Neural crest cell (in vitro differentiated cells): ENCODE measurements around the gene CHRNG. TPM values are rescaled to one million over a fixed set of nuclear protein-coding genes. Genes with fewer than 3 reads are reported as not detected.

ENCODE experiments used
- DNase-seq: peaks from one replicate; pipeline ENCODE4 v3.0.0; 2021; ENCODE audit warnings: low read depth, mixed read lengths, low spot score
- H3K27ac Mint-ChIP-seq: one replicate; pipeline ENCODE4 v1.8.0; 2021; ENCODE audit warnings: mild to moderate bottlenecking, mixed read lengths; ENCODE audit not compliant: unreplicated experiment
- H3K27me3 Mint-ChIP-seq: 2 replicates; pipeline ENCODE4 v1.8.0; 2021; ENCODE audit warnings: low read depth, mild to moderate bottlenecking, mixed read lengths
- H3K36me3 Mint-ChIP-seq: 2 replicates; pipeline ENCODE4 v1.8.0; 2021; ENCODE audit warnings: low read depth, mild to moderate bottlenecking, mixed read lengths
- H3K4me1 Mint-ChIP-seq: 2 replicates; pipeline ENCODE4 v1.8.0; 2021; ENCODE audit warnings: mixed read lengths
- H3K4me3 Mint-ChIP-seq: one replicate; pipeline ENCODE4 v1.8.0; 2021; ENCODE audit warnings: mild to moderate bottlenecking, mixed read lengths
- H3K9me3 Mint-ChIP-seq: 2 replicates; pipeline ENCODE4 v1.8.0; 2021; ENCODE audit warnings: mixed read lengths
- CTCF ChIP-seq: fragments of 200-600 bp; sonication (generic); conservative IDR thresholded peaks from 2 replicates; pipeline ENCODE4 v1.5.0; 2021; ENCODE audit warnings: antibody characterized with exemption, mild to moderate bottlenecking
- total RNA-seq: library from RNA; stranded (reverse); gene quantifications from 2 replicates; pipeline ENCODE4 v1.2.1, GENCODE V29; 2021

CHRNG gene
- total RNA-seq, 1 donor from 2014 or later: not detected

GRCh38 chr2:232521959-232522622, 17.4 kb upstream of the CHRNG start:
- no peak overlapping the region for H3K4me3 Mint-ChIP-seq
- DNase-seq: peak; percentile 74
- peak; percentile 97 for TF ChIP-seq CTCF
- no peak overlapping the region for H3K27ac Mint-ChIP-seq
- H3K27me3 Mint-ChIP-seq: peaks cover 40% of the 10 kb centered on the region
- H3K4me1 Mint-ChIP-seq: peaks cover 31% of the 10 kb centered on the region
- H3K36me3 Mint-ChIP-seq: no peaks in the 10 kb centered on the region
- H3K9me3 Mint-ChIP-seq: no peaks in the 10 kb centered on the region

- H3K36me3 Mint-ChIP-seq: no peaks in the 10 kb centered on the region
- H3K27me3 Mint-ChIP-seq: peaks cover 43% of the 10 kb centered on the region
- peaks cover 30% of the 10 kb centered on the region for H3K4me1 Mint-ChIP-seq
- no peak overlapping the region for H3K27ac Mint-ChIP-seq
- DNase-seq: no peak
- TF ChIP-seq CTCF: no peak
- no peaks in the 10 kb centered on the region for H3K9me3 Mint-ChIP-seq
- no peak overlapping the region for H3K4me3 Mint-ChIP-seq
Measured at GRCh38 chr2:232522623-232523401, 16.7 kb upstream of the CHRNG start.

- no peak overlapping the region for H3K27ac Mint-ChIP-seq
- no peaks in the 10 kb centered on the region for H3K9me3 Mint-ChIP-seq
- no peaks in the 10 kb centered on the region for H3K36me3 Mint-ChIP-seq
- peaks cover 28% of the 10 kb centered on the region for H3K4me1 Mint-ChIP-seq
- no peak overlapping the region for H3K4me3 Mint-ChIP-seq
- no peak for DNase-seq
- no peak for TF ChIP-seq CTCF
- H3K27me3 Mint-ChIP-seq: peaks cover 49% of the 10 kb centered on the region
Measured at GRCh38 chr2:232523402-232523681, 16.1 kb upstream of the CHRNG start.

GRCh38 chr2:232523682-232524597, 15.6 kb upstream of the CHRNG start:
- peaks cover 51% of the 10 kb centered on the region for H3K27me3 Mint-ChIP-seq
- H3K4me1 Mint-ChIP-seq: peaks cover 23% of the 10 kb centered on the region
- H3K9me3 Mint-ChIP-seq: no peaks in the 10 kb centered on the region
- TF ChIP-seq CTCF: peak; percentile 49
- H3K27ac Mint-ChIP-seq: no peak overlapping the region
- no peaks in the 10 kb centered on the region for H3K36me3 Mint-ChIP-seq
- DNase-seq: peak; percentile 68
- peak overlapping the region; percentile 75 for H3K4me3 Mint-ChIP-seq

DNA sequence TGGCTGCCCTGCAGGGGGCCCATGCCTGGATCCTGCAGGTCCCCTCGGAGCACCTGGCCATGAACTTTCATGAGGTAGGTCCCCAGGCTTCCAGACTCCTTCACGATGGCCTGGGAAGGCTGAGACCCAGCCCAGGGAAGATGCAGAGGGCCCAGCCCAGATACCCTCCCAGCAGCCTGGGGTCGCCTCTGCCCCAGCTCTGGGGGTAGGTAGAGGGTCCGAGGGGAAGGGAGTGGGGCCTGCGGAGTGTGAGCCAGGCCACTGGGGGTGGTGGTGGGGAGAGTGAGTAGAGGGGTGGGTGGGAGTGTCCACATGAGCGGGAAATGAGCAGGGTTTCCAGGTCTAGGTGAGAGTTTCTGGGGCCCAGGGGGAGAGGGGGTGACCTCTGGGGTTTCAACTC, 14.7 kb upstream of the CHRNG start:
- no peaks in the 10 kb centered on the region for H3K9me3 Mint-ChIP-seq
- H3K27me3 Mint-ChIP-seq: peaks cover 49% of the 10 kb centered on the region
- peaks cover 16% of the 10 kb centered on the region for H3K4me1 Mint-ChIP-seq
- H3K36me3 Mint-ChIP-seq: no peaks in the 10 kb centered on the region
- H3K27ac Mint-ChIP-seq: no peak overlapping the region
- no peak overlapping the region for H3K4me3 Mint-ChIP-seq
- TF ChIP-seq CTCF: no peak
- no peak for DNase-seq
